GM19328 (cell line): Measurements from ENCODE around the gene YKT6.
"Not testable (repeated sequence)": the region's sequence is repeated elsewhere in the genome, so short reads cannot be mapped to it uniquely, and the experiment has no call there.

Experiments
- ATAC-seq: cut with Tn5 transposase; IDR thresholded peaks from one replicate; pipeline ENCODE4 v1.9.1; 2021; ENCODE audit warnings: mild to moderate bottlenecking, moderate library complexity; ENCODE audit not compliant: unreplicated experiment

Gene YKT6

DNA sequence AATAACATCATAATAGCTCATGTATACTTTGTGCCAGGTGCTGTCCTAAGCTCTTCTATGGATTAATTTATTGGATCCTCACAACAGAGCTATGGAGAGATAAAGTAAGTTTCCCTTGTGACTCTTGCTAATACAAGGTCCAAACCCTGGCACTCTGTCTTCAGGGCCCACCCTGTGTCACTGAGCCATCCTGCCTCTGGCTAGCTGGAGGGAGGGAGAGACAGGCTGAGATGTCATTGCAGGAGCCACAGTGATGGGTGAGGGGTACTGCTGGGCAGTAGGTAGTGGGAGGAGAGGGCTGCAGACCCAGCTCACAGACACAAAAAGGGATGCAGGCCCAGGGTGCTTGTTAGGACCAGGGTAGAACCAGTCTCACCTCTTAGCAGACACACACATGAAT is 28.4 kb upstream of the YKT6 start:
- ATAC-seq = no peak

DNA sequence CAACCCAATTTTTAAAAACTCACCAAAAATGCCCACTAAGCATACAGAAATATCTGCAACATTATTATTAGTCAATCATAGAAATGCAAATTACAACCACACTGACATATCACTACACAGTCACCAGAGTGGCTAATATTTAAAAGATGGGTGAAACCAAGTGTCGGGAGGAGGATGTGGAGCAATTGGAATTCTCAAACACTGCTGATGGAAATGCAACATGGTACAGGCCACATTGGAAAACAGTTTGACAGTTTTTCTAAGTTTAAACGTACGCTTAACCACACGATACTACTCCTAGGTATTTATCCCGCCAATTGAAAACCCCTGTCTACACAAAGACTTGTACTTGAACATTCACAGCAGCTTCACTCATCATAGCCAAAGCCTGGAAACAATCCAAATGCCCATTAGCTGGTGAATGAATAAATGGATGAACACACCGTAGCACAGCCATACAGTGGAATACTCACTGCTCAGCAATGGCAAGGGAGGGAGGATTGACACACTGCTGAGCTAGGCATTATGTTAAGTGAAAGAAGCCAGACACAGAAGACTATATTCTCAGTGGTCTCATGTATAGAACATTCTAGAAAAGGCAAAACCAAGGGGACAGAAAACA is 27.9 kb upstream of the YKT6 start:
- ATAC-seq = no peak

DNA sequence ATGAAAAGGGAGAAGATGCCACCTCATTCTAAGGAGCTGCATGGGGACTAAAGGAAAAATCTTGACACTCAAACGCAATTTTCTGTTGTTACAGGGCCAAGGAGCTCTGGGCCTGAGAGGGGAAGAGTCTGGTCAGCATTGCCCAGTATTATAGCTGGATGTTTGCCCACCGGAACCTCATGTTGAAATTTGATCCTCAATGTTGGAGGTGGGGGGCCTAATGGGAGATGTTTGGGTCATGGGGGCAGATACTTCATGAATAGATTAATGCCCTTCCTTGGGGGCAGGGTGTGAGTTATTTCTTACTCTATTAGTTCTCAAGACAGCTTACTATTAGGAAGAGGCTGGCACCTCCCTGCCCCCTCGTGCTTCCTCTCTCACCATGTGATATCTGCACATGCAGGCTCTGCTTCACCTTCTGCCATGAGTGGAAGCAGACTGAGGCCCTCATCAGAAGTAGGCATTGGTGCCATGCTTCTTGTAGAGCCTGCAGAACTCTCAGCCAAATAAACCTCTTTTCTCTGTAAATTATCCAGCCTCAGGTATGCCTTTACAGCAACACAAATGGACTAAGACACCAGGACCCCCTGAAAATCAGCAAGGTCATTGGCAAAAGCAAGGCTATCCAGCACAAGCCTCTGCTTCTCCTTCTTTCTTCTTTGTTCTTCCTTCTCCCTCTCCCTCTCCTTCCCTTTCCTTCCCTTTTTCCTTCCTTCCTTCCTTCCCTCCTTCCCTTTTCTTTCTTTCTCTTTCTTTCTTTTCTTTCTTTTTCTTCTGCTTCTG is 26.7 kb upstream of the YKT6 start:
- ATAC-seq = no peak

DNA sequence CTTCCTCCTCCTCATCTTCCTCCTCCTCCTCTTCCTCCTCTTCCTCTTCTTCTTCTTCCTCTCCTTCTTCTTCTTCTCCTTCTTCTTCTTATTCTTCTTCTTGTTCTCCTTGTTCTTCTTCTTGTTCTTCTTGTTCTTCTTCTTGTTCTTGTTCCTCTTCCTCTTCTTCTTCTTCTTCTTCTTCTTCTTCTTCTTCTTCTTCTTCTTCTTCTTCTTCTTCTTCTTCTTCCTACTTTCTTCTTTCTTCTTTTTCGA is 26.2 kb upstream of the YKT6 start:
- not testable (repeated sequence) for ATAC-seq

DNA sequence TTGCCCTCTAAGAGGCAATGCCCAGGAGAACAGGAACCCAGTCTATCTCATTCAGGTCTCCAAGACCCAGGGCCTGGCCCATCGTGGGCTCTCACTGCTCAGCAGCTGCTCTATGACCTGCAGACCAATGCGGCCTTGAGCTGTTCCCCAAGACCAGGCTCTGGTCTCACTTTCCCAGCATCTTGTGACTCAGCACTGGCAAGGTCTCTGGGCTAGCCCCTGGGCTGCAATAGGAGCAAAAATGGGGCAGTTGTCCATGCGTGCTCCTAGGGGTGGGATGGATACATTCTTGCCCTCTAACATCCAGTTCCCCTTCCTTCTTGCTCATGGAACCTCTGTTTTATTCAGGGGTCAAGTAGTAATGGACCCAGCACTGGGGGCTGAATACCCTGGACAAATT is 25.0 kb upstream of the YKT6 start:
- no peak for ATAC-seq

DNA sequence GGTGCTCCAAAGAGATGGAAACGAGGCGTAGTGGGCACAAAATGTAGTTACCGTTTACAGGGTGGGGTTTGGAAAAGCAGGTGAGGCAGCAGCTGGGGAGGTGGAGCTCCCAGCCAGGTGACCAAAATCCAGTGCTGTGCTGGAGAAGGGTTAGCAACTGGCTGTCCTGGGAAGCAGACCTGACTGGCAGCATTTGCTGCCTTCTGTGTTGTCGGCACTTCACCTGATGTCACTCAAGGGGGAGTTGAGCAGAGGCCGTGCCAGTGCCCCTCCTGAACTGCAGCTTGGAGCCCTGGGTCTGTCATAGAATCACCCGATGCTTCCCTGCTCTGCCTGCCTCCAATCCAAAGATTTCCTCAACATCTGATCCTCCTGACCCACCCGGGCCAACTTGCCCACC is 24.3 kb upstream of the YKT6 start:
- no peak for ATAC-seq

DNA sequence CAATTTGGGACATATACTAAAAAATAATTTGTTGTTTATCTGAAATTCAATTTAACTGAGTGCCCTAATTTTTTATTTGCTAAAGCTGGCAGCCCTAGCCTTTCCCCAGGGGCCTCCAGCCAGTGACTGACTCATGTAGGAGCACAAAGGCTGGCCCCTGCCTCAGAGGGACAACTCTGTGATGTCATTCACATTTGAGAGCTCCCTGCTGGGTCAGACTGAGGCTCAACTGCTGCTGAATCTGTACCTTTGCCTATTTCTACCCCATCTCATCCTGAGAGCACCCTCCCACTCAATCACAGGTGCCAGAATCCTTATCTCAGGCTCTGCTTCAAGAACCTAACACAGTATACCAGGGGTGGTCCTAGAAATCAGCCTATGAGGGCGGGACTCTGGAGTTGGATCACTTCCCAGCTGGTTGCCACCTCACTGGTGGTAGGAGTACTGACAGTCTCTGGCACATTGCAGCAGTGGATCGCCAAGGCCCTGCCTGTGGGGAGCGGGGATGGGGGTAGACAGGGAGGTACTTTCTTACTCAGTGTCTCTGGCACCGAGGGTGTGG is 23.1 kb upstream of the YKT6 start:
- no peak for ATAC-seq

DNA sequence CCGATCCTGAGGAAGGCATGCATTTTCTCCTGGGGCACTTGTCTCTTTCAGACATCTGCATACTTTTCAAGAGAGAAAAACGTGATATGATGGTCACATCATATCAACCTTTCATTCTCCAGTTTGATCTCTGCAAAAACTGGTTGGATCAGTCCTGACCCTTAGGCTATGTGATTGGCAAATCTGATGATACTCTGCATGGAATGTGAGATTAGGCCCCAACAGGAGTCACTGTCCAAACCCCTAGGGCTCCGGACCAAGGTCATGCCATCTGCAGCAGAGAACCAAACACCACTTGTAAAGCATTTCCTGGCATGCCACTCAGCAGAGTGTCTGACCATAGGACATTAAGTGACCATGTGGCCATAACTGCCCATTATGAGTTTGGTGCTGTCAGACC is 20.1 kb upstream of the YKT6 start:
- ATAC-seq = no peak

DNA sequence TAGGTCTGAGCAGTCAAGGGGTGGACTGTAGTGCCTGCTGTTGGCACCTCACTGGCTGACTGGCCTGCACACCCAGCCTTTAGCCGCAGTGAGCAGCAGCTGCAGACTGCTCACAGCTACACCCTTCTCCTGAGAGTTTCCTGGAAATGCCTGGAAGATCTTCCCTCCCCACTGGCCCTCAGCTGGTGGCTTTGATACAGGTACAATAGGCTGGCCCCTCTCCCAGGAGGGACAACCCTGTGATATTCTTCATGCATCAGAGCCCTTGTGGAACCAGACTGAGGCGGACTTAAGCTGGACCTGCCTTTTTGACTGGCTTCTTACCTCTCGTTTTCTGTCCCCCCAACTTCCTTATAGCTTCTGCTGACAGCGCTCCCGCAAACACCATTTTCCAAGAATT is 18.0 kb upstream of the YKT6 start:
- no peak for ATAC-seq

DNA sequence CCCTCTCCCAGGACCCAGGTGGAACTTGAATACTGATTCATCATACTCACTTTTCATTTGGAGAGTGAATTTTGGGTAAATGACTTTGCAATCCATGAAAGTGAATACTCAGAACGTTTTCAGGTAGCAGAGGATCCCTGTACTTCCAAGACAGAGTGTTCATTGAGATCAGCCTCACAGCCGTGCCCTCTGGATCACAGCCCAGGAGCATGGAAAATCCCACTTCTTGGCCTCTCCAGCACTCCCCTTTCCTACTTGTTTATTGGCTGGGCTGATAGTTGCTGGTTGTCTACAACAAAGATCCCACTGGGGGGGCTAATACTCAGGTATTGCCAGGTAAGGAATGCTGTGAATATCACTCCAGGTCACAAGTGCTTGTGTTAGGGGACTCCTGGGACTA is 17.4 kb upstream of the YKT6 start:
- ATAC-seq = no peak

DNA sequence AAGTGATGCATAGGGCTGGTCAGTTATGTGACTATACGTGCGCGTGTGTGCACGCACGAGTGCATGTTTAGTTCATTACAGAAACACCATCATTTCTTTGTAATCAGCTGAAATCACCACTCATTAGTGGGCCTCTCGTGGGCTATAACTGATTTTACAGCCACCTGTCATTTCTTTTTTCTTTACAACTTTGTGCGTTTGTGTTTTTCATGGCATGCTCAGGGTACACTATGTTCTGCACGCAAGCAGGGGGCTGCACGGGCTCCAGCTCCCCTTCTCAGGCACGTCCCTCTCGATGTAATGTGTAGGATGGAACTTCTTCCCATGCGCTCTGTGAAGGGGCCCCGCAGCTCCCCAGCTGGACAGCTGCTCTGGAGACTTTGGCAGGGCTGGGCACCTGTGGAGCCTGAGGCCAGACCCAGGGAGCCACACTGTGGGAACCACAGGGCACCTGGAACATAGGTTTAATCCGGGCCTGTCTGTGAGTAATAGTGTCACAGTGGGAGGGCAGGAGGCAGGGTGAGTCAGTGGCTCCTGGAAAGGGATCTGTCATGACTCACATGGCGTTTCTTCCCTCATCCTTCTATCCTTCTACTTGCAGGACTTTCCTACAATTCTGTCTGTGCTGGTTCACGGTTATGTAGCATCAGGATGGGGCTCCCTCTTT is 16.4 kb upstream of the YKT6 start:
- no peak for ATAC-seq

DNA sequence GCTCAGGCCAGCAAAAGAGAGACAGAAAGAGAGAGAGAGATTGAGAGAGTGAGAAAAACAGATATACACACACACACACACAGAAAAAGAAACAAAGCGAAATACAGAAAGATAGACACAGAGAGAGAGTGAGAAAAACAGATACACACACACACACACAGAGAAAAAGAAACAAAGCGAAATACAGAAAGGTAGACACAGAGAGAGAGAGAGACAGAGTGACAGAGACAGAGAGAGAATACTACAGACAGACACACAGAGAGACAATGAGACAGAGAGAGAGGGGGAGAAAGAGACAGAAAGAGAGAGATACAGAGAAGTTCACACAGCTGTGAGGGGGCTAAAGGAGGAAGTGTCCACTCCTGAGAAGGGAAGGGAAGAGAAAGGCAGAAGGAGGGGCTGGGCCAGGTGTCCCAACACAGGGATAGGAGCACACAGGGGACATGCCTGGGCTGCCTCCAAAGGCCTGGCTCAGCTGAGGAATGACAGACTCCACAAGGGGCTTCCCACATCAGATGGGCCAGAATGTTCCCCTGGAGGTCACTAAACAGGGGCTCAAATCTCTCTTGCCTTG is 15.8 kb upstream of the YKT6 start:
- no peak for ATAC-seq

DNA sequence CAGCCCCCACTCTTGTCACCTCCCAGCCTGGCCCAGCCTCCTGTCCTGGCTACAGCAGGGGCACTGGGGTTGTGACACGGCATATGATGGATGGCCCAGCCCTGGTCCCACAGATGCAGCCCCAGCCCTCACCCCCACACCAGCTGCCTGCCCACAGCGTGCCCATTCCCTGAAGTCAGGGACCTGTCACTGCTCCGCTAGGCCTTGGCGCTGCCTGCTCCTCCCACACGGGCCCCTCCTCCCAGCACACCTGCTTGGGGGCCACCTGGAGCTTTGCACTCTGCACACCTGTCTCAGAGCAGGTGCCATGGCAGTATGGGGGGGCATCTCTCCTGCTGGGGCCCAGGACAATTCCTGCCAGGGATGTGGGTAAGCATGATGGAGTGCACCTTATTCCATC is 15.0 kb upstream of the YKT6 start:
- ATAC-seq = no peak

DNA sequence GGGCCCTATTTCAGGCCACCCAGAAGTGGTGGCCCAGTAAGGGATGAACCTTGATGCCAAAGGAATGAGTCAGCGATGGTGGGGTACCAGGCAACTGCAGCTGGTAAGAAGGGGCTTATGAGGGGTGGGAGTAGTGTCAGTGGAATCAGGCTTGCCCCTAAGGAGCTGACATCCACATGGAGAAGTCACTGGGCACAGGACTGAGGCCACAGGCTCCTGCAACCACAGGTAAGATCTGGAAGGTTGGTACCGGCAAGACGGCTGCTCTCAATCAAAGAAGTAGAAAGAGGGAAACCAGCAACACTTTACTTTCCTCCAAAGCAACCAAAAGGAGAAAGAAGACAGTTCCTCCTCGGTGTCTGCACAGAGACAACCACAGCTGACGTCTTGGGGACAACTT is 14.0 kb upstream of the YKT6 start:
- ATAC-seq = no peak

DNA sequence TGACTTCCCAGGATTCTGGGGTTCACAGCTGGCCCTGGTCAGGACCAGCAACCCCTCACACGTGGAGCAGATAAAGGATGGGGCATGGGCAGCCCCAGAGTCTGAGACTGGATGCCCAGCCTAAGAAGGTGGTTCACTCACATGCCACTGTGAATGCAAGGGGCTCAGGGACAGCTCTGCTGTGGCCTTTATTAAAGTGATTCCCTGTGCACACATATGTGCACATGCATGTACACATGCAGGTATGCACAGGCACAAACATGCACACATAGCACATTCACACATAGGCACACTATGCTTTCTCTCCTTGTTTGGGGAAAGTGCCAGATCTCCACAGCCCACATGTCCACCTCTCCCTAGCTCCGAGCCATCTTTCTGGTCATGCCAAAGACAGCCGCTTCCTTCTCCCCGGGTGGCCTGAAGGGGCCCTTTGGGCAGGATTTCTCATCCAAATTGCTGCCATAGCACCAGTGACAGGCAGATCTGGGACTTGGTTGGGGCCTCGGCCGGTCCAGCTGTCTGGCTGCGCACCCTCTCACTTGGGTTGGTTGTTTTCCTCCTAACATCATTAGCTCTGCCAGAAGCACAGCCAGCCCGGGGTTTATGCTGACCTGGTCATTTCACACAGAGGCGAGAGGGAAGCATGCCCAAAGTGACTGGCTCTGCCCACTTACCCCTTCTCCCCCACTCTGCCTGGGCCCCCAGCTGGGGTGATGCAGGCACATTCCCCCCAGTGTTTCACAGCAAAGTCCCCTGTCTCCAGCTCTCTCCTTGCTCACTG is 13.0 kb upstream of the YKT6 start:
- ATAC-seq = no peak

DNA sequence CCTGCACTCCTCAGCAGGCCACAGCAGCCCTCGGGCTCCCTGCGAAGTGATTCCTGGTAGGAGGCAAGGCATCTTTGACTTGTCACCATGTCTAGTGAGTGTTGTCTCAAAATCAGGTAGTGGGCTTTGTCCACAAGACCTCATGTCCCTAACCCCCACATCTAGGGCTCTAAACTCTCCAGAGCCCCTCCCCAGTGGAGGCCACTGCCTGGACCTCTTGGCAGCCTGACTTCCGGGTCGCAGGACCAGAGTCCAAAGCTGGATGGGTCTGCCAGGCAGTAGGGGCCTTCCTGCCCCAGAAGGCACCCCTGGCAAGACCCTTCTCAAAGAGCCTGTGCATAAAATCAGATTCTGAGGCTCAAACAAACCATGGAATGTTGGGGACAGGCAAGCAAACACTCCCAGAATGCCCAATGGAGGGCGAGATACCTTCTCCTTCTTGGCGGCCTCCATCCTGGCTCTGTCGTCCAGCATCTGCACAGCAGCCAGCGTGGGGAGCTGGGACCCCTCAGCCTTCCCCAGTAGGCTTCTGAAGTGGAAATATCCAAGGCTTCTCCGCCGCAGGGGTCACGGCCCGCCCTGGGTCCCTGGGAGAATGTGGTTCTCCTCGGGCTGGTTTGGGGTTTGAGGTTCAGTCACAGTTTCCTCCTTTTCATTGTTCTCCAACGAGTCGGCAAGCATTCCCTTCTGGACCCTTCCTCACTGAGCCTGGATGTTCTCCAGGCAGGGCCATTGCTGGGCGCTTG is 12.1 kb upstream of the YKT6 start:
- ATAC-seq = no peak

DNA sequence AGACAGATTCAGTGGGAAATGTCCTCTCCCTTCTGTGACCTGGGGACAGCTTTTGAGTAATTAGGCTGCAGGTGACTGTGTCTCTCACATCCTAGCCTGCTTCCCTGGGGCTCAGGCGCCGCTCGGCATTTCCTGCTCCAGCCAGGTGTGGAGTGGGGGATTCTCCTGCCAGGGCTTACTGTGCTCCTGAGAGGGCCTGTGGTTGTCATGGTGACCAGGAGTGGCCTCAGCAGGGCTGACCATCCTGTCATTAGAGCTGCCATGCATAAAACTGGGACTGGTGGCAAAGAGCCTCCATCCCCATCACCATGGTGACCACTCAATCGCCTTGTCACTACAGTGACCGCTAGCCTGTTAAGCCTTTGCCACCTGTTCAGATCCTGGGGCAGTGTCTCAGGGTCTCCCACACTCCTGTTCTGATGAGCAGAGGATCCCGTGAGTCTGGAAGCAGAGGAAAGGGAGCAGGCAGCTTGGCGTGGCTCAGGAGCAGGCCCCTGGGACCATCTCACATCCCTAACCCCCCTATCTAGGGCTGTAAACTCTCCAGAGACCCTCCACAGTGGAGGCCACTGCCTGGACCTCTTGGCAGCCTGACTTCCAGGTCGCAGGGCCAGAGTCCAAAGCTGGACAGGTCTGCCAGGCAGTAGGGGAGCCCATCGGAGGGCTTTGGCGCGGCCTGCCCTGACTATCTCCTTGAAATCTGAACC is 11.3 kb upstream of the YKT6 start, which contains the start of gene GCK:
GCK (minus strand) TSS at position 154 of the 707 bp plus-strand sequence. CDS start 486 bp downstream, outside the sequence.
- ATAC-seq = no peak

DNA sequence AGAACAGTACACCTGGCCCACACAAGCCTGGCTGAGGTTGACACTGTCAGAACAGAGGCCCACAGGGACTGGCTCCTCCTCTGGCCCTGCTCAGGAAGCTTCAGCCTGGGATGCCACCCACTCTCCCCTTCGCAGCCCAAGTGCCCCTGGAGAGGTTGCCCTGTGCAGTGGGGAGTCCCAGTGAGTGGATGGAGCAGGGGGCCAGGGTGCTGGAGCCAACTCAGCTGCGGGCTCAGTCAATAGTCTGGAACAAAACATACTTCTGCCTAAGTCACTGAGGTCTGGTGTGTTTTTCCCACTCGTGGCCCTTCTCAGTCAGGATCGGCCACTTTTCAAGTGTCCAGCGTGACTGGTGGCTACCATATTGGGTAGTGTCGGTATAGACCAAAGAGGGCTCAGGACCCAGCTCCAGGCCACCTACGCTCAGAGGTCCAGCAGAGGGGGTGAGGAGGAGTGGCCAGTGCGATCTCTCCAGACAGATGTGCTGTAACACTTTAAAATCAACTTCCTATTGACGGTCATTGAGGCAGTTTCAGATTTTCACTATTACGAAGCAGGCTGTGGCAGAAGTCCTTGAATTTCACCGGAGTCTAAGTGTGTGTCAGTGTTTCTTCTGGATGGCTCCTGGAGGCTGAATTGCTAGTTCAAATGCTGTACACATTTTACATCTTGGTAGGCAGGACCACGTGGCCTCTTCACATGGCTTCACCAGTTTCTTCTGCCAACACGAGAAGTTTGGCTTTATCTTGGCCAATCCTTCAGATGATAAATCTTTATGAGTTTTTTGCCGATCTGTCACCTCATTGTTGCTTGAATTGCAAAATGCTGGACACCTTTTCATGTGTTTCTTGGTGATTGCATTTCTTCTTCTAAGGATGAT is 10.5 kb upstream of the YKT6 start:
- ATAC-seq = no peak

DNA sequence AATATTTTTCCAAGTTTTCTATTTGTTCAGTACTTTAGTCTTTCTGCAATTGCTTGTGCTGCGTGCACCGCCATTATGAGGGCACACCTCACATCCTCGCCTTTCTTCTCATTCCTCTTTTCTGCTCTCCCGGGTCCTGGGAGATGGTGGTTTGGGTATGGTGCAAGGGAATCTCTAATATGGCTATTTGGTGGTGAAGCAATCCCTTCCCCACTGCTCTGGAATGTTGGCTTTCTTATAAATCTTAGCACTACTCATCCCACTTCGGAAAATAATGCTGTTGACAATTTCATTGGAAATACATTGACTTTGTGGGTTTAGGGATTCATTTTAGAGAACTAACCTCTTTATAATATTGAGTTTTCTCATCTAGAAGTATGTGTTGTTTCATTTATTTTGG is 9.6 kb upstream of the YKT6 start:
- ATAC-seq = no peak
